Effector memory CD4-positive, alpha-beta T cell (primary cell): Measurements from ENCODE around the gene PIK3R5.
"Not testable (repeated sequence)": the region's sequence is repeated elsewhere in the genome, so short reads cannot be mapped to it uniquely, and the experiment has no call there.

ENCODE experiments used
- DNase-seq, 3 donors: peaks; one replicate each; pipeline ENCODE4 v3.0.0-alpha.2; 2020
- H3K27ac ChIP-seq: 2 replicates; pipeline ENCODE4 v1.7.0; 2013; ENCODE audit warnings: mild to moderate bottlenecking, low read length, moderate library complexity; ENCODE audit not compliant: insufficient read depth, poor library complexity, severe bottlenecking
- H3K27me3 ChIP-seq: replicated peaks from 2 replicates; pipeline ENCODE4 v1.7.0; 2013; ENCODE audit warnings: mild to moderate bottlenecking, low read length; ENCODE audit not compliant: insufficient read depth, control insufficient read depth, poor library complexity, severe bottlenecking
- H3K36me3 ChIP-seq: 2 replicates; pipeline ENCODE4 v1.7.0; 2013; ENCODE audit warnings: mild to moderate bottlenecking, low read length, moderate library complexity; ENCODE audit not compliant: control insufficient read depth, insufficient read depth
- H3K4me1 ChIP-seq: 2 replicates; pipeline ENCODE4 v1.7.0; 2013; ENCODE audit warnings: low read length, mild to moderate bottlenecking; ENCODE audit not compliant: control insufficient read depth, insufficient read depth, poor library complexity, severe bottlenecking
- H3K4me3 ChIP-seq: 2 replicates; pipeline ENCODE4 v1.7.0; 2013; ENCODE audit warnings: low read length, low read depth, mild to moderate bottlenecking; ENCODE audit not compliant: insufficient read depth, poor library complexity, severe bottlenecking
- H3K9me3 ChIP-seq: 2 replicates; pipeline ENCODE4 v1.7.0; 2013; ENCODE audit warnings: mild to moderate bottlenecking, low read length, moderate library complexity; ENCODE audit not compliant: control insufficient read depth

Gene PIK3R5

DNA sequence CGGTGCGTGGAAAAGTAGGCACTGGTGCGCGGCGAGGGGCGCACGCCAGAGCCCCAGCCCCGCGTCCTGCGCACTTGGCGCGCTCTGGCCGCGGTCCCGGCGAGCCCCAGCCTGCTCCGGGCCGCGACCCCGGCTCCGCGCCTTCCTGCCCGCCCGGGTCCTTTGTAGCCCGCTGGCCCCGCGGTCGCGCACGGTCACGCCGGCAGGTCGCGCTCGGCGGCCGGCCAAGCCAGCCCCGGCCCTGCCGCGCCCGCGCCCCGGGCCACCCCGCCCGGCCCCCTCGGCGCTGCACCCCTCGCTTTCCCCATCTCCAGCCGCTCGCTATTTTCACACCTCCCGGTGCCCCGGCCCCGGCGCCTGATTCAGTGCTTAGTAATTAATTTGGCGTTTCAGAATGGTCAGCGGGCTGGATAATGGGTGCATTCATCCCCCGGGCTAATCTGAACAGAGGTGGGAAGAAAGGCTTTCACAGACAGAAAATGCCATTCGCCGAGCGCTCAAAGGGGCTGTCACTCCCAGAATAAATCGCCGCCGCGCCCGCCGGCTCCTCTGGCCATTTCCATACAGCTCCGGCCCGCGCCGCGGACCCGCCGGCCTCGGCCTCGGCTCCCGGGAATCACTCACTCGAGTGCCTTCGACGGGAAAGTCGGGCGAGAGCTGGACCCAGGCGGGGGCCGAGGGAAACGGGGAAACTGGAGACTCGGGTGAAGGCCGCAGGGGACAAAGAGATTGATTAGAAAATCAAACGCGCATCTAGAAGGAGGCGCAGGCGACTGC, 38.0 kb upstream of the PIK3R5 start:
- Histone ChIP-seq H3K27ac (no peak overlapping the region), H3K36me3 (no peaks in the 10 kb centered on the region), H3K9me3 (no peaks in the 10 kb centered on the region), H3K27me3 (peaks cover 35% of the 10 kb centered on the region), H3K4me1 (peaks cover 13% of the 10 kb centered on the region), H3K4me3 (peak overlapping the region; percentile 44)
- DNase-seq = no peak

- DNase-seq = no peak
- H3K27me3 ChIP-seq = peaks cover 34% of the 10 kb centered on the region
- peaks cover 13% of the 10 kb centered on the region for H3K4me1 ChIP-seq
- no peak overlapping the region for H3K27ac ChIP-seq
- no peaks in the 10 kb centered on the region for H3K9me3 ChIP-seq
- H3K4me3 ChIP-seq = peak overlapping the region; percentile 37
- no peaks in the 10 kb centered on the region for H3K36me3 ChIP-seq
Measured at GRCh38 chr17:9002606-9003354, 37.3 kb upstream of the PIK3R5 start.

GRCh38 chr17:9002227-9002605, 36.7 kb upstream of the PIK3R5 start:
- no peaks in the 10 kb centered on the region for H3K9me3 ChIP-seq
- peaks cover 13% of the 10 kb centered on the region for H3K4me1 ChIP-seq
- H3K27me3 ChIP-seq = peaks cover 28% of the 10 kb centered on the region
- no peak overlapping the region for H3K27ac ChIP-seq
- no peak overlapping the region for H3K4me3 ChIP-seq
- DNase-seq = no peak
- H3K36me3 ChIP-seq = no peaks in the 10 kb centered on the region

DNA sequence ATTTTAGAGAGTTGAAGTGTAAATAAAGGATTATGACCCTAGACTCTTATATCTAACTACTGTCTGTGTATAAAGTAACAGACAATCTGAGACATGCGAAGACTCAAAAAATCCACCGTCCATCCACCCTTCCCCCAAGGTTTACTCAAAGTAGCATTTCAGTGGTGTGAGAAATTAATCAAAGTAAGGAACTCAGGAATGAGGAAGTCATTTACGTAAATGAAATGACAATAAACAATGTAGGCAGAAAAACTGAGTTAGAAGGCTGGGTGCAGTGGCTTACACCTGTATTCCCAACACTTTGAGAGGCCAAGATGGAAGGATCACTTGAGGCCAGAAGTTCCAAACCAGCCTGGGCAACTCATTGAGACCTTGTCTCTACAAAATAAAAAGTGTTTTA, 36.1 kb upstream of the PIK3R5 start:
- peaks cover 26% of the 10 kb centered on the region for H3K27me3 ChIP-seq
- peaks cover 13% of the 10 kb centered on the region for H3K4me1 ChIP-seq
- DNase-seq = no peak
- H3K4me3 ChIP-seq = no peak overlapping the region
- no peak overlapping the region for H3K27ac ChIP-seq
- H3K36me3 ChIP-seq = no peaks in the 10 kb centered on the region
- no peaks in the 10 kb centered on the region for H3K9me3 ChIP-seq

DNA sequence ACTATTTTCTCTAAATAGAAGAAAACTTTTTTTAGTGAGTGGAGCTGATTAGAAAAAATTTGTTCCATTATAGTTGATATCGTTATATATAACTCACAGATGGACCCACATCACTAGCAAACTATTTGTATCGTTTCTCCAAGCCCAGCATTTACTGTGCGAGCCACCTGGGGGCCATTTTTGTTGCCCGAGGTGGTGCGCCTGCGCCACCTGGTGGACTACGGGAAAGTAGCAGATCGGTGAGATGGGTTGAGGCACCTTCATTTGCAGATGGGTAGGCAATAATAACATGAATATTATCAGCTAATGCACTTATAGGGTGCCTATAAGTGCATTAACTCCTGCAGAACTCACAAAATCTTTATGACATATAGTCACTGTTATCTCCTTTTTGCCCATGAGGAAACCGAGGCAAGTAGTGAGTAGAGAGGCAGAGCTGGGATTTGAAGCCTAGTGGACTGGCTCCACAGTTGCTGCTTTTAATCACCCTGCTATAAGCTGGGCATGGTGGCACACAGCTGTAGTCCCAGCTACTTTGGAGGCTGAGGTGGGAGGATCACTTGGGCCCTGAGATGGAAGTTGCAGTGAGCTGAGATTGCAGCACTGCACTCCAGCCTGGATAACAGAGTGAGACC, 32.6 kb upstream of the PIK3R5 start:
- H3K36me3 ChIP-seq = no peaks in the 10 kb centered on the region
- peaks cover 4% of the 10 kb centered on the region for H3K4me1 ChIP-seq
- H3K27ac ChIP-seq = no peak overlapping the region
- H3K9me3 ChIP-seq = no peaks in the 10 kb centered on the region
- H3K27me3 ChIP-seq = peaks cover 14% of the 10 kb centered on the region
- DNase-seq = peak; percentile 54 to 65 (median 59)
- H3K4me3 ChIP-seq = no peak overlapping the region

DNA sequence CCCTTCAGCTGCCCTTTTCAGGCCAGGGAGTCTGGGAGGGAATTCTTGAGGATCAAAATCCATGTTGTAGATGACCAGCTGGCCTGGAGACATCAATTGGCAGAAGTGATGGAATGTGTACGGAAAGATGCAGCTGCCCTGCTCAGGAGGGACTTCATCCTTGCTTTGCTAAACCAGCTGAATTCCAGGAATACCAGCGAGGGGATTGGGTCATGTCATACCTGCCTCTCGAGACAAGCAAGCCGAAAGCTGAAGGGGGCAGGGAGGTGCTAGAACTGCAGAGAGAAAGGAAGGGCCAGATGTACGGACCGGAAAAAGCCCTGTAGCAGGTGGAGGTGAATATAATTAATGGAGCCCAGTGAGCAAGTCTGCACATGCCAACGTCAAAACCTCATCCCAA, 30.2 kb upstream of the PIK3R5 start:
- Histone ChIP-seq H3K4me1 (no peaks in the 10 kb centered on the region), H3K36me3 (no peaks in the 10 kb centered on the region), H3K27ac (no peak overlapping the region), H3K9me3 (no peaks in the 10 kb centered on the region), H3K4me3 (no peak overlapping the region), H3K27me3 (no peaks in the 10 kb centered on the region)
- no peak for DNase-seq

- H3K27ac ChIP-seq = no peak overlapping the region
- no peaks in the 10 kb centered on the region for H3K4me1 ChIP-seq
- no peaks in the 10 kb centered on the region for H3K27me3 ChIP-seq
- no peaks in the 10 kb centered on the region for H3K9me3 ChIP-seq
- peak in 2 of 3 donors; percentile 12 to 34 for DNase-seq
- no peaks in the 10 kb centered on the region for H3K36me3 ChIP-seq
- no peak overlapping the region for H3K4me3 ChIP-seq
Measured at GRCh38 chr17:8994319-8994718, 28.8 kb upstream of the PIK3R5 start.

DNA sequence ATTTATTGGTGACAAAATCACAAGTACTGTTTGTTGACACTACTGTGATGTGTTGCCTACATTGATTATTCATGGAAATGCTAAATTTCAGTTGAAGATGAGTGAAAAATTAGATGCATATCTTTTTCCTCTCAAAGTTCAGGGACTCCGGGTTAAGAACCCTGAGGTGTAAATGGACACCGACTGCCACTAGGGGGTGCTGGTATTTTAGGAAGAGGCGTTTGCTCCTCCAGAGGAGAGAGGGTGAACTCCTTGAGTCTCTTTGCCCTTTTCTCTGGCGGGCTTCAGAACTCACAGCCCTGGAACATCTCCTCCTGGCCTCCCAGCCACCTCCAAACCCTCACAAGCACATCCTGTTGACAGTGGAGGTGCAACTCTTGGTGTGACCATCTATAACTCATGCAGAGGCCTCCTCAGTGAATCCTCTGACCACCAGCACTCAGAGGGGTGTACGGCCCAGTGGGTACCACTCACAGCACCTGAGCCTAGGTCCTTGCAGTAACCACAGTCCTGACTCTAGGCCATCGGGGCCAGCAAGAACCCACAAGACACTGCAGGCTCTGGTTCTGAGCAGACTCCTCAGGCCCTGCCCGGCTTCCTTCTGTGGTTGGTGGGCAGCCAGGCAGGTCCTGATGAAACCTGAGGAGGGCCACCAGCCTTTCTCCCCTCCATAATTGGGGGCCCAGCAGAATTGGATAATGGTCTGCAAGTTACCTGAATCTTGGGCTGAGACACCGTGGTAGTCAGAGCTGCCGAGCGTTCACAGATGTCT, 26.2 kb upstream of the PIK3R5 start:
- Histone ChIP-seq H3K4me1 (no peaks in the 10 kb centered on the region), H3K4me3 (no peak overlapping the region), H3K36me3 (no peaks in the 10 kb centered on the region), H3K27ac (no peak overlapping the region), H3K9me3 (no peaks in the 10 kb centered on the region), H3K27me3 (no peaks in the 10 kb centered on the region)
- peak in 2 of 3 donors; percentile 31 to 42 for DNase-seq

DNA sequence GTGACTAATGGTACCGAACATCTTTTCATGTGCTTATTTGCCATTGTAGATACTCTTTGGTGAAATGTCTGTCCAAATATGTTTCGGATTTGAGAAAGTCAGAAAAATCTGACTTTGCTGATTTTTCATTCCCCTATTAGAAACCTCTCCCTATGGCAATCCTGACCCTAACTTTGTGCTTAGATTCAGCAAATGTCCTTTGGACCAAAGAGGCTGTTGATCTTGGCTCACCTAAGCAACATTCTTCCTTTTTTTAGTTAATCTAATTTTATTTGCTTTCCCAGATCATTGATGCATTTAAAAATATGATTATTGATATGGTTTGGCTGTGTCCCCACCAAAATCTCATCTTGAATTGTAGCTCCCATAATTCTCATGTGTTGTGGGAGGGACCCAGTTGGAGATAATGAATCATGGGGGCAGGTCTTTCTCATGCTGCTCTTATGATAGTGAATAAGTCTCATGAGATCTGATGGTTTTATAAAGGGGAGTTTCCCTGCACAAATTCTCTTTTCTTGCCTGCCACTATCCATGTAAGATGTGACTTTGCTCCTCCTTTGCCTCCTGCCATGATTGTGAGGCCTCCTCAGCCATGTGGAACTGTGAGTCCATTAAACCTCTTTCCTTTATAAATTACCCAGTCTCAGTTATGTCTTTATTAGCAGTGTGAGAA, 22.9 kb upstream of the PIK3R5 start:
- H3K4me1 ChIP-seq, H3K27me3 ChIP-seq, H3K4me3 ChIP-seq, DNase-seq, H3K36me3 ChIP-seq, H3K27ac ChIP-seq, H3K9me3 ChIP-seq: not testable (repeated sequence)
